K562 (cell line): Measurements from ENCODE around the gene DOCK1.

Experiments used
- ARNT ChIP-seq, 2 experiments: fragments of 450-650 bp; IDR thresholded peaks; 2 replicates each; pipeline ENCODE4 v1.6.1; 2016; ENCODE audit warnings: mild to moderate bottlenecking in 1 of 2
- CHD4 ChIP-seq: fragments of 200-600 bp; sonication (generic); IDR thresholded peaks from 3 replicates; pipeline ENCODE4 v1.6.1; 2012; ENCODE audit warnings: low read depth, mild to moderate bottlenecking, mixed read lengths, low read length, inconsistent platforms; ENCODE audit not compliant: insufficient read depth, insufficient replicate concordance, poor library complexity, severe bottlenecking
- CREBBP ChIP-seq: IDR thresholded peaks from one replicate; pipeline ENCODE4 v1.6.1; 2012; ENCODE audit warnings: low read depth, mild to moderate bottlenecking, control low read depth, inconsistent platforms, low read length
- MAZ ChIP-seq, 2 experiments: fragments of 450-650 bp in 1 of 2; sonication (generic) in 1 of 2; formaldehyde crosslinking; IDR thresholded peaks in 1 of 2; conservative IDR thresholded peaks in 1 of 2; 2 replicates each; pipeline versions ENCODE4 v1.4.0 to v1.5.0; 2020; ENCODE audit warnings: mild to moderate bottlenecking in 1 of 2, missing genetic modification reagents in 1 of 2
- PCBP2 ChIP-seq: fragments of 200-400 bp; formaldehyde crosslinking; IDR thresholded peaks from 2 replicates; pipeline ENCODE4 v1.6.1; 2018; ENCODE audit warnings: low read length, low read depth, mild to moderate bottlenecking, moderate library complexity; ENCODE audit not compliant: poor library complexity, severe bottlenecking
- TF ChIP-seq, protein P1 (sequence below), 2 experiments: fragments of 450-650 bp in 1 of 2; sonication (generic) in 1 of 2; formaldehyde crosslinking in 1 of 2; IDR thresholded peaks in 1 of 2; conservative IDR thresholded peaks in 1 of 2; 2 replicates each; pipeline versions ENCODE4 v1.6.1 to v1.8.1; 2016 to 2023; ENCODE audit warnings: mild to moderate bottlenecking in 2 of 2, moderate library complexity in 2 of 2, inconsistent platforms in 1 of 2, missing genetic modification reagents in 1 of 2
- TF ChIP-seq, protein P2 (sequence below): fragments of 450-650 bp; IDR thresholded peaks from one replicate; pipeline ENCODE4 v1.6.1; 2018; ENCODE audit warnings: mild to moderate bottlenecking, moderate library complexity; ENCODE audit not compliant: partially characterized antibody
- TF ChIP-seq, protein P3 (sequence below): fragments of 450-650 bp; formaldehyde crosslinking; IDR thresholded peaks from 2 replicates; pipeline ENCODE4 v1.4.0; 2022; ENCODE audit warnings: missing genetic modification characterization

GRCh38 chr10:127092916-127093315 lies 187.7 kb downstream of the DOCK1 start:
- TF ChIP-seq, protein P1, sequence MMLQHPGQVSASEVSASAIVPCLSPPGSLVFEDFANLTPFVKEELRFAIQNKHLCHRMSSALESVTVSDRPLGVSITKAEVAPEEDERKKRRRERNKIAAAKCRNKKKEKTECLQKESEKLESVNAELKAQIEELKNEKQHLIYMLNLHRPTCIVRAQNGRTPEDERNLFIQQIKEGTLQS (IDR thresholded peaks at IDR 0.05) = no peak
- TF ChIP-seq, protein P1 (CRISPR knock-in tag; conservative IDR thresholded peaks at IDR 0.05) = no peak
- TF ChIP-seq CREBBP (no peak), PCBP2 (no peak), ARNT (IDR thresholded peaks at IDR 0.05) (no peak), CHD4 (no peak), MAZ (CRISPR knock-in tag; conservative IDR thresholded peaks at IDR 0.05 in 1 of 2, IDR thresholded peaks at IDR 0.05 in 1 of 2) (no peak)
- TF ChIP-seq, protein P2, sequence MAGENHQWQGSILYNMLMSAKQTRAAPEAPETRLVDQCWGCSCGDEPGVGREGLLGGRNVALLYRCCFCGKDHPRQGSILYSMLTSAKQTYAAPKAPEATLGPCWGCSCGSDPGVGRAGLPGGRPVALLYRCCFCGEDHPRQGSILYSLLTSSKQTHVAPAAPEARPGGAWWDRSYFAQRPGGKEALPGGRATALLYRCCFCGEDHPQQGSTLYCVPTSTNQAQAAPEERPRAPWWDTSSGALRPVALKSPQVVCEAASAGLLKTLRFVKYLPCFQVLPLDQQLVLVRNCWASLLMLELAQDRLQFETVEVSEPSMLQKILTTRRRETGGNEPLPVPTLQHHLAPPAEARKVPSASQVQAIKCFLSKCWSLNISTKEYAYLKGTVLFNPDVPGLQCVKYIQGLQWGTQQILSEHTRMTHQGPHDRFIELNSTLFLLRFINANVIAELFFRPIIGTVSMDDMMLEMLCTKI = no peak
- TF ChIP-seq, protein P3, sequence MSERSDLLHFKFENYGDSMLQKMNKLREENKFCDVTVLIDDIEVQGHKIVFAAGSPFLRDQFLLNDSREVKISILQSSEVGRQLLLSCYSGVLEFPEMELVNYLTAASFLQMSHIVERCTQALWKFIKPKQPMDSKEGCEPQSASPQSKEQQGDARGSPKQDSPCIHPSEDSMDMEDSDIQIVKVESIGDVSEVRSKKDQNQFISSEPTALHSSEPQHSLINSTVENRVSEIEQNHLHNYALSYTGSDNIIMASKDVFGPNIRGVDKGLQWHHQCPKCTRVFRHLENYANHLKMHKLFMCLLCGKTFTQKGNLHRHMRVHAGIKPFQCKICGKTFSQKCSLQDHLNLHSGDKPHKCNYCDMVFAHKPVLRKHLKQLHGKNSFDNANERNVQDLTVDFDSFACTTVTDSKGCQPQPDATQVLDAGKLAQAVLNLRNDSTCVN (CRISPR knock-in tag) = no peak
